GM19452 (cell line): Measurements from ENCODE around the gene KCNQ5.

ENCODE experiments used
- ATAC-seq: cut with Tn5 transposase; IDR thresholded peaks from one replicate; pipeline ENCODE4 v1.9.1; 2021; ENCODE audit not compliant: unreplicated experiment

The KCNQ5 gene

DNA sequence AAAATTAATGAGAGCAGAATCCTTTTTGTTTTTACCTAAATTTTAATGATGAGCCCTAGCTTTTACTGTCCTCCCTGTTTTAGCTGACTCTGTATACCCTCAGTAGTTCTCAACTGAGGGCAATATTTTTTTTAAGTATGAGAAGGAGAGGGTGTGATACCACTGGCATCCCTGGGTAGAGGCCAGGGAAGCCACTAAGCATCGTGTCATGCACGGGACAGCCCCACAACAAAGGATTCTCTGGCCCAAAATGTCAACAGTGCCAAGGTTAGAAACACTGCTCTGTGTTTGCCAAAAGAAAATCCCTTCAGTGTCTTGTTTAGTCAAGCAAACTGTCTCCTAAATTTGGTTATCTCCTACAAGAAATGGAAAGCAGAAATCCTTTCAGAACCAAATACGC is 210.4 kb downstream of the KCNQ5 start:
- no peak for ATAC-seq

GRCh38 chr6:72835749-72836148 is 213.9 kb downstream of the KCNQ5 start:
- ATAC-seq, result no peak

- no peak for ATAC-seq
These were observed 215.1 kb downstream of the KCNQ5 start for GRCh38 chr6:72836971-72837370.

DNA sequence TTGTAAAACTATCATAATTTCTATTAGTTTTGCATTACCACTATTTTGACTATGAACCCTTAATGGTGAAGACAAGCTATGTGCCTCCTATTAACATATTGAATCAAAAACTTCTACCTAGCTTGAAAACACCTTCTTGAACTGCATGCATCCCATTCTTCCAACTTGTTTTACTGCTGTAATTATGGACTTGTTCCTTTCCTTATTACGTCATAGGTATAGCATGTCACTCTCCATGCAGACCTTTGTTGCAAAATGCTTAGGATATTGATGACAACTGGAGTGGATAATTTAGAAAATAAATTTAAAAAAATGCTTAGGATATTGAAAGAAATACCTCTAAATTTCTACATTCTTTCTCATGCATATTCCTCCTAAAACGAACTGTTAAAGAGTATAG is 219.3 kb downstream of the KCNQ5 start:
- ATAC-seq, result no peak

GRCh38 chr6:72842140-72842539 is 220.3 kb downstream of the KCNQ5 start:
- no peak for ATAC-seq

DNA sequence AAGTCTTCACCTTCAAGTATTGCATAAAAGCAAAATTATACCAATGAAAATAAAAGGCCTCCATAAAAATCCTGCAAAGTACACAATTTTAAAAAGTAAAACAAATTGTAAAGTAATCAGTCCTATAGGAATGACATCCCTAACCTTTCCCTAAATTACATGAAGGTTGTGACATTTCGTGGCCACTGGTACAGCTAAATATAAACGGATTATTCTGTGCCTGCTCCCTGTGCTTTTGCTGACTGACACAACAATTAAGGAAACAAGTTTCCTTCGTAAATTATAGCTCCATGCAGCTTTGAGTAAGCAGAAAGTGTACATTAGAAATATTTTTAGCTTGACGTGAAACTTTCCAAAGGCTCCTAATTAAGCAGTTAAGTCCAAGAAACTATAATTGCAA is 222.8 kb downstream of the KCNQ5 start:
- ATAC-seq, result no peak

- no peak for ATAC-seq
These were observed 227.5 kb downstream of the KCNQ5 start for GRCh38 chr6:72849346-72849745.

GRCh38 chr6:72850040-72850439 is 228.2 kb downstream of the KCNQ5 start:
- no peak for ATAC-seq

GRCh38 chr6:72850469-72850868 is 228.6 kb downstream of the KCNQ5 start:
- no peak for ATAC-seq

DNA sequence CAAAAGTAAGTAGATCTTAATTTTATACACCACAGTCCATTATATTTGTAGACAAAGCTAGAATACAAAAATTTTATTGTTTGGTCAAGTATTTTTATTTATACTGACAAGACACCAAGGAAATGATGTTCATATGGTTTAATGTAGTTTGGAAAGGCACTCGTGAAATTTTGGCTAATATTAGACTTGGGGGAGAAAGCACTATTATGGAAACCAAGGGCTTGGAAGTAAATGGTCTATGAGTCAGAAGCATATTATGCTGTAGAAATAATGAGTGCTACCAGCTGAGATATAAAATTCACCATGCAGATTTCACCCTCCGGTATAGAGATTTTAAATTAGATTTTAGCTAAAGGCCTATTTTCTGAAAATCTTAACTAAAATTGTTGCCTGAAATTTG is 233.6 kb downstream of the KCNQ5 start:
- no peak for ATAC-seq

DNA sequence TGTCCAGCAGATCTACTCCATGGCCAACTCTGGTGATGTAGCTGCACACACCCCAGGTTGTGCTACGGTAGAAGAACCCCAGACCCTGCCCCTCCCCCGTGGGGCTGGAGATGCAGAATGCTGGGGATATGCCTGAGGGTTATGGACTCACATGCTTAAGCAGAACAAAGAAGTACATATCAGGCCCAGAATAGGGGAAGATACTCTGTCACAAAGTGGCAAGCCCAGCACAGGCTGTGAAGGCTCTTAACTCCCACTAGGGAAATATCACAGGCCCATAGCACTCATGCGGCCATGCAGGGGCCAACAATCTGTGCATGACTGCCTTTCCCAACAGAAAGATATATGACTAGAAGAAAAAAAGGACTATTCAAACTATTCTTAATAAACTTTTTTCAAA is 234.9 kb downstream of the KCNQ5 start:
- ATAC-seq, result no peak

DNA sequence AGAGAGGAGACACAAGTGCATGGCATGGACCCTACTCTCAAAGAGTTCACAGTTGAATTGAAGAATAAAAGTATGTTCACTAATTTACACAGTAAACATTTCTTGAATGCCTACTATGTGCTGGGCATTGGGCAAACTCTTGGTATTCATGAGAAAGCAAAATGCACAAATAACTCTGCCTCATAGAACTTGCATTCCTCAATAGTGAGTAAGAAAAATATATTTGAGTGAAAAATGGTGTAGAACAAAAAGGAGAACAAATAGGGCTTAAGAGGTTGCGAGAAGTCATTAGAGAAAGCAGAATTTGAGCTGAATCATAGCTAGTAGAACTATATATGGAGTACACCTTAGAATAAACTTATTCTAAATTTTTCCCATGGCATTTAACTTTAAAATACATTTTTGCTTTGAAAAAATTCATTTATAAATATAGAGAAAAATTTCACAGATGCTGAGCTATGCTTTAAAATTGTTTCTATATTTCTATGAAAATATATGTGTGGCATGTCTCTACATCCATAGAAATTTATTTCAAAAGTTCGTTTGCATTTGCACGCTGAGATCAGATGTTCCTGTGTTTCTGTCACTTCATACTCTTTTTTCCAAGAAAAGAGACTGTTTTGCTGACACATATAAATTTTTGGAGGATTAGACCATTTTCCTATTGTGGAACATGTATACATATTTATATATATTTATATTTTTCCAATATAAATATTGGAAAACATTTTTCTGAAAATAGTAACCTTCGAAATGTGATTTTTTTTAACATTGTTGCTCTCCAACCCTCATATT is 236.1 kb downstream of the KCNQ5 start:
- ATAC-seq, result no peak

DNA sequence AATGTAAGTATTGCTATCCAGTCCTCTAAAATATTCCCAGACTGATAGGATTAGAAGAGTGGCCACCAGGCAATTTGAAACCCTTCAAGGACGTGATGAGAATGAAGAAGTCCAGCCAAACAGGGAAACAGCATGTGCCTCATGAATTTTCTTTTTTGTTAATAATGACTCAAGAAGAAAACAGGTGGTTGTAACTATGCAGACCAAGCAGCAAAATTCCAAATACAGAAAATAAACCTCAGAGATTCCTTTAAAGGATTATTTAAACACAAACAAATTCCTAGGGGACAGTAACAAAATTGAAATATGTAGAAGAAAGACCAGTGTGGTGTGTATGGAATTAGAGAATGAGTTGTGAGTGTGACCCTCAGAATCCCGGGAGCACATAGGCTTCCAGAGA is 239.2 kb downstream of the KCNQ5 start:
- ATAC-seq, result no peak

DNA sequence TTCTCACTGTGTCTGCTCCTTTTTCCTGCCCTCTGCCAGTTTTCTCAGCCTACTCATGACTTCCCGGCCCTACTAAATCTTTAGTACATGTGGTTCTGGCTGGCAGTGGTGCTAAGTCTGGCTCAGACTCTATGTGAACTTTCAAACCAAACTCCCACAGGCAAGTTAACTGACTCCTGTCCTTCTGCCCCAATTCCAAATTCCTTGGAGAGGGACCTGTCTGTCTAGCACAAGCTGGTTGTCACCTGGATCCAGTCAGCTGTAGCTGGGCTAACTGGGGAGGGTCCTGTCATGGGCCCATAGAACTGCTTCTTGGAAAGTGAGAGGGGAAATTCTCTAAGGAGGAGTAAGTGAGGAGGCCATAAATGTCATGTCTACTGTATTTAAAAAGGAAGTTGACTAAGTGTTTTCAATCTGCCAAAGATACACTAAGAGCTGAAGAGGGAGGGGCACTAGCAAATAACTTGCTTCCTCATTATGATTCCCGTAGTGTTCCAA is 240.1 kb downstream of the KCNQ5 start:
- no peak for ATAC-seq

GRCh38 chr6:72863131-72863530 is 241.3 kb downstream of the KCNQ5 start:
- no peak for ATAC-seq

DNA sequence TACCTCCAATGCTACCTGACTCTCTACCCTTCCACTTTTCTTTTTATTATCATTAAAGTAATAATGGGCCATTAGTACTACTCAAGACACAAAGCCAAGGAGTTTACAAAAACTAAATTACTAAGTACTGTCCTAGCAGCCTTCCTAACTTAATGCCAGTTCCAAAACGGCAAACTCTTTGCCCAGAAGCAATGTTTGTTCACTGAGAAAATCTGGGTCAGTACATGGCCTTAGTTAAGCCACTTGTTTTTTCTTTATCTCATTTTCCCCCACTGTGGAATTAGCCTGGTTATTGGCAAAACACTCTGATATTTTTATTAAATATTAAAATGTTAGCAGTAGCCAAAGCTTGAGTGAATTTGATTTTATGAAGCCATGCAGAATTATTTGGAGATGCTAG is 242.4 kb downstream of the KCNQ5 start:
- ATAC-seq, result no peak

- ATAC-seq, result no peak
These were observed 242.9 kb downstream of the KCNQ5 start for GRCh38 chr6:72864799-72865198.

GRCh38 chr6:72865467-72865866 is 243.6 kb downstream of the KCNQ5 start:
- no peak for ATAC-seq

- no peak for ATAC-seq
These were observed 247.8 kb downstream of the KCNQ5 start for GRCh38 chr6:72869621-72870020.

DNA sequence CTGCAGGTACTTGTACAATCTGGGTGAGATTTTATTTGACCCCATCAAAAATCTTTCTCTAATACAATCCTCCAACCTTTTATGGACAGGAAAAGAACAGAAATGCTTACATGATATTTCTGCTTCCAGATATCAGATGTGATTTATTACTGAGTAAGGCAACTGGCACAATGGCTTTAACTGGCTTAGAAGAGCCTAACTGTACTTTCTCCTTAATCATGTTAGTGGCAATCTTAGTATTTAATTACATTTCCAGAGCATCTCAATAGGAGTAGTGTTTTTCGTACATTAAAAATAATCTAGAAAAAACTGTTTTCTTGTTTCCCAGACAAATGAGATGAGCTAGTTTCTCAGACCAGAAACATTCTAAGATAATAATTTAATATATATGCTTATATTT is 251.6 kb downstream of the KCNQ5 start:
- ATAC-seq, result no peak

DNA sequence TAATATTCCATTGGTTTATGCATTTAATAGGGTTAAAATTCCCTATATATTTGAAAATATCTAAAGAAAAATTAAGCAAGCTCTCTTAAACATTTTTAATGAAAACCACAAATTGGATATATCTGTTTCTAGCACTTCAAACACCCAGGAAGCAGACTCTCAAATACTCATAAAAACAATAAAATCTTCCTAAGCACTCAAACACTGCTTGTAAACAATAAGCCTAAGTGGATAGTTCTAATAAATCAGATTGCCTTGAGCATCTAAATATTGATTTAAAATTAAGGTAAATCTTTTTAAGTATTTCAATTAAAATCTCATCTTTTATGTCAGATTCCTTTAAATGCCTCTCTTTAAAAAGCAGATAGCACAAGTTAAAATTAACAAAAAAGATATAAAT is 254.4 kb downstream of the KCNQ5 start:
- ATAC-seq, result no peak

DNA sequence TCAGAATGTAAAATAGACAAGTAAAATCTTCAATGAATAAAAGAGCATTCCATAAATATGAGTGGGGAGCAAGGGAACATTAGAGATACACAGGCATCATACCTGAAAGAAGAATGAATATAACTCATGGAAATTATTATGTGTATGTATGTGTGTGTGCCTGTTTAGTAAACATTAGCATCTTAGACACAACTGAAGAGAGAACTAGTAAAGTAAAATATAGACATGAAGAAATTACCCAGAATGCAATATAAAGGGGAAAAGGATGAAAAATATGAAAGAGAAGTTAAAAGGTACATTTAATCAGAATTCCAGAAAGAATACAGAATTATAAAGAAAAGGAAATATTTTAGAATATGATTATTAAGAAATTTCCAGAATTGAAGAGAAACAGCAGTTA is 264.3 kb downstream of the KCNQ5 start:
- no peak for ATAC-seq

DNA sequence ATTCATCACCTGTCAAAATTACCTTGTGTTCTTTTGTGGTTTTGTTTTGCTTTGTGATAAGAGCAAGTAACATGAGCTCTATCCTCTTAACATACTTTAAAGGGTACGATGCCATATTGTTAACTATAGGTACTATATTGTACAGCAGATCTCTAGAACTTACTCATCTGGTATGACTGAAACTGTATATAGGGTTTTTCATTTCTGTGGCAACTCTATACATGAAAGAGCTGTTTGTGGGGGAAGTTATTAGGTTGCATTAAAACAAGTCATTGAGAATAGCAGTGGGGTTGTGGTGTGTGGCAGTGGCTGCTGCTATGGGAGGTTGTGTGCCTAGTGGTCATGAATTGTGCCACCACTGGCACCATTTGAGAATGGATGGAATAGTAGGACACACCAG is 268.4 kb downstream of the KCNQ5 start:
- no peak for ATAC-seq
